HG03520 (cell line): ENCODE results near the gene C5orf24.
"Not testable (repeated sequence)": the region's sequence is repeated elsewhere in the genome, so short reads cannot be mapped to it uniquely, and the experiment has no call there.

Experiments
- ATAC-seq: cut with Tn5 transposase; IDR thresholded peaks from one replicate; pipeline ENCODE4 v1.9.1; 2021; ENCODE audit warnings: mild to moderate bottlenecking, moderate library complexity; ENCODE audit not compliant: unreplicated experiment

C5orf24 gene

DNA sequence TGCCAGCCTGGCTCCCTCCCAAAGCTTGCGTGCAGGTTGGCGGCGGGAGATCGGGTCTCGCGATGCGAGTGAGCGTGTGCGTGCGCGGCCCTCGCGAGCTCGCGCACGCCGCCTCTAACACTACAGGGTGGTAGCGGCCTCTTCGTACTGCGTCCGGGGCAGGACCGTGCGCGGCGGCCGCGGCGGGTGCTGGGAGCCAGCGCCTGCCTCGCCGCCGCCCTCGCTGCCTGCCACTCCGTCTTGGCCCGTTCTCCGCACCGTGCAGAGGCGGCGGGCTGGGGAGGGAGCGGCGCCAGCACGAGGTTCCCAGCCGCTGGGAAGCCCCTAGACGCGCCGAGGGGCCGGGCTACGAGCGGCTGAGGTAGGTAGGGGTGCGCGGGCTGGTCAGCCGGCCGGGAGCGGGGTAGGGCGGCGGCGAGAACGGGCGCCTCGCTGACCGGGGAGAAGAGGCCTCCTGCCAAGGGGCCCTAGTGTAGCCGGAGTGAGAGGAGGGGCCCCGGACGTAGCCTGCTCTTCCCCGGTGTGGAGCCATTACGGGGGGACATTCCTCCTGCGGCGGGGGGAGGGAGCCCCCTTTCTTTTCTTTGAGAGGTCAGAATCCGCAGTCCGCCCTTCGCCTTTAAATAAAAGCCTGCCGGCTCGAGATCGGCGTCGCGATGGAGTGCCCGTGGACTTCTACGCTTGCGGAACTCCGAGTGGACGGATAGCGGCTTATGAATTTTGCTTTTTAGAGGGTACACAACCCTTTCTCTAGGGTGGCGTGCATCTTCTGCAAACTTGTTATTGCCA, at the start of gene C5orf24:
Gene C5orf24 (plus strand): TSS at position 117 of the 789 bp plus-strand sequence. CDS start 8,933 bp downstream, outside the sequence.
- peak; percentile 89 for ATAC-seq

DNA sequence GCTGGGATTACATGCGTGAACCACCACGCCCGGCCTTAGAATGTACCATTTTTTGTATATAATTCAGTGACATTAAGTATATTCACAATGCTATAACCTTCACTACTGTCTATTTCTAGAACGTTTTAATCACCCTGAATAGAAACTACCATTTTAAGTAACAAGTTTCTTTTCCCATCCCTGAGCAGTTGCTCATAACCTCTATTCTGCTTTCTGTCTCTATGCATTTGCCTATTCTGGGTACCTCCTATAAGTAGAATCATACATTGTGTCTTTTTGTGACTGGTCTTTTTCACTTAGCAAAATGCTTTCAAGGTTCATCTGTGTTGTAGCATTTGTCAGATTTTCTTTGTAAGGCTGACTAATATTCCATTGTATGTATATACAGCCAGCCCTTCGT, 47.3 kb upstream of the C5orf24 start:
- no peak for ATAC-seq

DNA sequence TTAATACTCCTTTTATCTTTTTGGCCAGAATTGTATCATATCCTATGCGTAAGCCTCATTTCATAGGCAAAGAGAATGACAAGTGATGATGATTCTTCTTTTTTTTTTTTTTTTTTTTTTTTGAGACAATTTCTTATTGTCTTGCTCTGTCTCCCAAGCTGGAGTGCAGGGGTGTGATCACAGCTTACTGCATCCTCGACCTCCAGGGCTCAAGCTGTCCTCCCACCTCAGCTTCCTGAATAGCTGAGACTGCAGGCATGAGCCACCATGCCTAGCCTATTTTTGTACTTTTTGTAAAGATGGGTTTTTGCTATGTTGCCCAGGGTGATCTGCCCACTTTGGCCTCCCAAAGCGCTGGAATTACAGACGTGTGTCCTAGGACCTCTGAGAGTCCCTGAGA, 41.9 kb upstream of the C5orf24 start:
- ATAC-seq = no peak

DNA sequence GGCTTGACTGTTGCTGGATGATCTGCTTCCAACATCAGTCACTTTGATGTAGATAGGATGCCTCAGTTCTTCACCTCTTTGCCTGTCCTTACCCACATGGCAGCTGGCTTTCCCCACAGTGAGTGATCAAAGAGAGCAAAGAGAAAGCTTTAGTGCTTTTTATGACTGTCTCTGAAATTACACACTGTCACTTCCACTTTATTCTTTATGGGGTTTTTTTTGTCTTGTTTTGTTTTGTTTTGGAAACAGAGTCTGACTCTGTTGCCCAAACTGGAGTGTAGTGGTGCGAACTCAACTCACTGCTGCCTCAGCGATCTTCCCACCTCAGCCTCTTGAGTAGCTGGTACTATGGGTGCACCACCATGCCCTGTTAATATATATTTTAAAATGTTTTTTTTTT, 32.4 kb upstream of the C5orf24 start:
- ATAC-seq = peak; percentile 40

DNA sequence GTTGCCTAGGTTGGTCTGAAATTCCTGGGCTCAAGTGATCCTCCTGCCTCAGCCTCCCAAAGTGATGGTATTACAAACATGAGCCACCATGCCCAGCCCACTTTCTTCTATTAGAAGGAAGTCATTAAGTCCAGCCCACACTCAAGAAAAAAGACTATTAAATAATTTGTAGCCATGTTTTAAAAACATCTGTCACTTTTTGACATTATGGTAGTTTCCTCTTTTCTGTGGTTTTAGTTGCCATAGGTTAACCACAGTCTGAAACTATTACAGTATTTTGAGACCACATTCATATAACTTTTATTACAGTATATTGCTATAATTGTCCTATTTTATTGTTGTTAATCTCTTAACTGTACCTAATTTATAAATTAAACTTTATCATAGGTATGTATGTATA, 31.9 kb upstream of the C5orf24 start:
- ATAC-seq = no peak

DNA sequence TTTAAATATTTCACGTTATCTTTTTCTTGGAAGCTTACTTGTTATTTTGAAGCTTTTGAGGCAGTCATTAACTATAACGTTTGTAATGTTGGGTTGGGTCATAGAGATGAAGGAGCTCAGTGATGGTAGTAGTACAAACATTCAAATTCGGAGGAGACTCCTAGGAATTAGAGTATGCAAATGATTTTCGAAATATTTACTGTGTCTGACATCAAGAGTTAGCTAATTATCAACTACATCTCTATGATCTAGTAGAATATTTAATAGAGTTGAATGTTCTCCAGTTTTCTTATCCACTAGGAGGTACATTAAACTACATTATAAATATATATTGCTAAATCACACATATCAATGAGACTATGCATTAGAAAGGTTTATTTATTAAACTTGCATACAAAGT, 28.8 kb upstream of the C5orf24 start:
- ATAC-seq = no peak

DNA sequence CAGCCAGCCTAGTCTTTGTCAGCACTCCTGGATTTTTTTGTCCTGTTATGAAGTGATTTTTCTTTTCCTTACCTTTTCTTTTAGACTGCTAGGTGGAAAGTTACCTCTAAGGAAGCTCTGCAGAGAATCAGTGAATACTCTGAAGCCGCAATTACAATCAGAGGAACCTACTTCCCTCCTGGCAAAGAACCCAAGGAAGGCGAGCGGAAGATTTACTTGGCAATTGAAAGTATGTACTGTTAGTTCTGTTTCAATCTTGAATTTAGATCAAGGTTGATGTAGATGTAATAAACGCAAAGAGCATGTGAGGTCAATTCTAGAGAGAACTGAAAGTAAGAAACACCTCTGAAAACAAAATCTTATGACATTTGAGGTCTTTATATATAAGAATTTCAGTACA, 27.0 kb upstream of the C5orf24 start:
- no peak for ATAC-seq

DNA sequence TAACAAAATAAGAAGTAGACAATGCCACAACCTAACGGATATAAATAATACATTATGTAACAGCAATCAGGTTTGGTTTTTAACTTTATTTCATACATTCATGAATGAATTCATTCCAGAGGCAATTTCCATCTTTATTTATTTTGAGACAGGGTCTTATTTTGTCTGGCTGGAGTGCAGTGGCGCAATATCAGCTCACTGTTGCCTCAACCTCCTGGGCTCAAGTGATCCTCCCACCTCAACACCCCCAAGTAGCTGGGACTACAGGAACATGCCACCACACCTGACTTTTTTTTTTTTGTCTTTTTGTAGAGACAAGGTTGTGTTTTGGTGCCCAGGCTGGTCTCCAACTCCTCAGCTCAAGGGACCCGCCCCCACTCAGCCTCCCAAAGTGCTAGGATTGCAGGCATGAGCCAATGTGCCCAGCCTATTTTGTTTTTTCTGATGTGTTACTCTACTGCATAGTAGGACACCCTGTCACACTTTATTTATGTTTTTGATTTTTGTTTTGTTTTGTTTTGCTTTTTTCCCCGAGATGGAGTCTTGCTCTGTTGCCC, 26.3 kb upstream of the C5orf24 start:
- no peak for ATAC-seq

DNA sequence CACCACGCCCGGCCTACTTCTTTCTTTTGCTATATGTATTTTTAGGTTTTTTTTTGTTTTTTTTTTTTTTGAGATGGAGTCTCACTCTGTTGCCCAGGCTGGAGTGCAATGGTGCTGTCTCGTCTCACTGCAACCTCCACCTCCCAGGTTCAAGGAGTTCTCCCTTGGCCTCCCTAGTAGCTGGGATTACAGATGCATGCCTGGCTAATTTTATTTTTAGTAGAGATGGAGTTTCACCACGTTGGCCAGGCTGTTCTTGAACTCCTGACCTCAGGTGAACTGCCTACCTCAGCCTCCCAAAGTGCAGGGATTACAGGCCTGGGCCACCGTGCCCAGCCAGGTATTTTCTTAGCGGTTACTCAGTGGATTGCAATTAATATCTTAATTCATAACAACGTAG, 23.9 kb upstream of the C5orf24 start:
- no peak for ATAC-seq

DNA sequence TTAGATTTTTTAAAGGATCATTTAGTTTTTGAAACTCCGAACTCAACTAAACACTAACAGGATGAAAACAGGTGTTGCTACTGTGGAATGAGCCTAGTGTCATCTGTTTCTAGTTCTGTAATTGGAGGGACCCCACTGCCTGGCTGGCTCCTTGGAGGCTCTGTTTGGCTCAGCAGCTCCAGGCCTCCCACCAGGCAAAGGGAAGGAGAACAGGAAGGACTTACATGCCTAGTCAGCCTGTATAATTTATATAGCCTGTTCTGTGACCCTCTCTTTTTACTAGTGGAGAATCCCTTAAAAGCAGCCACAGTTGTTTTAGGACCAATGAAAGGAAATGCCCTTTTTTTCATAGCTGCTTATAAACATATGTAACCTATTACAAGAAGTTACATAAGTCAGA, 21.1 kb upstream of the C5orf24 start:
- no peak for ATAC-seq

DNA sequence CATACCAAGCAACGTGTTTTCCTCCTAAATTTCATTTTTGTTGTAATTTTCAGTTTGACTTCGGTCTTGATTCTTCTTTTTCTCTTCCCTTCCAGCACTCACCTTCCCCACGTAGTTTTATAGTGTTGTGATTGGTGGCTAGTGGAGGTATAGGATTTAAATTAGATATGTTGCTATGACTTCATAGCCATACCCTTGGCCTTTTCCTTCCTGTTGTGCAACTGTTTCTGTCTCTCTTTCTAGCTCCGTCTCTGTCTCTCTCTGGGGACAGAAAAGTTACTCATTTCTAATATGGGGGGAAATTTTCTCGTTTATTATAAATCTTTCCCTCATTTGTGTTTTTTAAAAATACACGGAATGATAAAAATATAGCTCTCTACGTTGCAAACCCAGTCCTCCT, 20.6 kb upstream of the C5orf24 start:
- no peak for ATAC-seq

DNA sequence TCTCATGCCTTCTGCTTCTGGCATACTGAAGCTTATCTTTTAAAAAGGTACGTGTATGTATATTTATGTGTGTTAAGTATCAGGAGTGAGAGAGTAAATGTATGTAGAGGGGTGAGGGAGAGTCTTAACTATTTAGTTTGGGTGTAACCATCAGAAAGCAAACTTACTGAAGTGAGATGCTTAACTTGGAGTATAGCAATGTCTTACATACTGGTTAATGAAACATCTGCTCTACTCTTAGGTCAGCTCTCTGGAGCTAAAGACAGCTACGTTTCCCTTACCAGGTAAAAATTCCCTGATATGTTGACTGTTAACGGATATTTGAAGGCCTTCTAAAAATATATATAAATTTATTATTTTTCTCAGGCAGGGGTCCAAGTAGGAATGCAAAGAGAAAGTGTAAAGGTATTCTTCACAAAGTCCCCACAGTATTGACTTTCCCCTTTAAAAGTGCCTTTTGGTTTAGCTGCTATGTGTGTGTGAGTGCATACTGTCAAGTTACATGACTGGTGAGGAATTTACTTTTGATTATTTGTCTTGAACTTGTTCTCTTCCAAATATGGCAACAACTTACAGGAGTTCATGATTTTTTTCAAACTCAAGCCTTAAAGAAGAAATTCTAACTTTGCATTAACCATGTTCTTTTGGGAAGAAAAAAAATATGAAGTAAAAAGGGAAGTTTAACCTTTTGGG, 12.3 kb upstream of the C5orf24 start:
- no peak for ATAC-seq

DNA sequence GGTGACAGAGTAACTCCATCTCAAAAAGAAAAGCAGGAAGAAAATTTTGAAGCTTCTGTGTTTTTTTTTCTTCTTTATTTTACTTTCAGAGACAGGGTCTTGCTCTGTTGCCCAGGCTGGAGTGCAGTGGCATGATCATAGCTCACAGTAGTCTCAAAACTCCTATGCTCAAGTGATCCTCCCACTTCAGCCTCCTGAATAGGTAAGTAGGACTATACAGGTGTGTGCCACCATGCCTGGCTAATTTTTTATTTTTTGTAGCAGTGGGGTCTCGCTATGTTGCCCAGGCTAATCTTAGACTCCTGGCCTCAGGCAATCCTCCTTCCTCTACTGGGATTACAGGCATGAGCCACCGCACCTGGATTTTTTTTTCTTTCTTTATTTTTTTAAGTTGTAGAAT, 10.1 kb upstream of the C5orf24 start:
- no peak for ATAC-seq

DNA sequence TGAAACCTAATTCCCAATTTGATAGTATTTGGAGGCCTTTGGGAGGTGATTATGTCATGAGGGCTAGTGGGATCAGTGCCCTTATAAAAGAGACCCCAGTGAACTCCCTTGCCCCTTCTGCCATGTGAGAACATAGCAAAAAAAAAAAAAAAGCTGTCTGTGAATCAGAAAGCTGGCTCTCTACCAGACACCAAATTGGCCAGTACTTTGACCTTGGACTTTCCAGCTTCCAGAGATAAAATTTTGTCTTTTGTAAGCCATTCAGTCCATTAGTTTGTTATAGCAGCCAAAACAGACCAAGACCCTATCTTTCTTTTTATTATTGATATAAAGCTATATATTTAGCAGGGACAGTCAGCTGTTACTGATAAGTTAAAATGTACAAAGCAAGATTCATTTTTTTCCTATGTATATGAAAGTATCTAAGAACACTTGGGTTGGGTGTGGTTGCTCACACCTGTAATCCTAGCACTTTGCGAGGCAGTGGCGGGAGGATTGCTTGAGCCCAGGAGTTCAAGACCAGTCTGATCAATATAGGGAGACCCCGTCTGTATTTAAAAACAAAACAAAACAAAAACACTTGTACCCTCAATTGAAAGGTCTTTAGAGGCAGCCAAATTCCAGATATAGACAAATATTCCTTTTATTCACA, 8.1 kb upstream of the C5orf24 start:
- no peak for ATAC-seq

DNA sequence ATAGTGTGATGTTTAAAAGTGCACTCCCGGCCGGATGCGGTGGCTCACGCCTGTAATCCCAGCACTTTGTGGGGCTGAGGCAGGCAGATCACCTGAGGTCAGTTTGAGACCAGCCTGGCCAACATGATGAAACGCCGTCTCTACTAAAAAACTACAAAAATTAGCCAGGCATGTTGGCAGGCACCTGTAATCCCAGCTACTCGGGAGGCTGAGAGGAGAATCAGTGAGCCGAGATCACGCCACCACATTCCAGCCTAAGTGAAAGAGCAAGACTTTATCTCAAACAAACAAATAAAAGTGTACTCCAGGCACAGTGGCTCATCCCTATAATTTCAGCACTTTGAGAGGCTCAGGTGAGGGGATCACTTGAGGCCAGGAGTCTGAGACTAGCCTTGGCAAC, 7.4 kb upstream of the C5orf24 start:
- ATAC-seq = not testable (repeated sequence)

DNA sequence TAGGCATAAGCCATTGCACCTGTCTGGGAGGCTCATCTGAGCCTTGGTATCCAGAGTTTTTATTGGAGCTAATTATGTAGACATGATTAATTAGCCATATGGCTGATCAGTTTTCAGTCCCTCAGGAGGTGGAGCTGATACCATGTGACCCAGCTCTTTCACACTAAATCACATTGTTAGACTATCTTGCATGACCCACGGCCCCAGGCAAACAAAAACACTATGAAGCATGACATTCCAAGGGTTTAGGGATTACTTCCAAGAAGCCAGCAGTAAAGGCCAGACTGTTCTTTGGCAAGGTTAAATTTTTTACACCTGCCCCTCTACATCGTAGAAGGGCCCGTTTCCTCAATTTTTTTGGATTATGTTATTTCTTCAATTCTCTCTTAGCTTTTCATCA, 5.0 kb upstream of the C5orf24 start:
- no peak for ATAC-seq

DNA sequence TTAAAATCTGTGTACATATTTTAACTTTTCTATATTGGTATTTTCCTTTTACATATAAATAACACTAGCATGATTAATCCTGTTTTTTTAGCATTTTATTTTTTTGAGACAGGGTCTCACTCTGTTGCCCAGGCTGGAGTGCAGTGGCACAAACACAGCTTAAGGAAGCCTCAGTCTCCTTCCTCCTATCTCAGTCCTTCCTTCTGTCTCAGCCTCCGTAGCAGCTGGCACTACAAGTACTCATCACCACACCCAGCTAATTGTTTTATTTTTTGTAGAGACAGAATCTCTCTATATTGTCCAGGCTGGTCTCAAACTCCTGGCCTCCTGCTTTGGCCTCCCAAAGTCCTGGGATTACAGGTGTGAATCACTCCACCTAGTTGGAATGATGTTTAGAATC, 1.5 kb upstream of the C5orf24 start:
- no peak for ATAC-seq

DNA sequence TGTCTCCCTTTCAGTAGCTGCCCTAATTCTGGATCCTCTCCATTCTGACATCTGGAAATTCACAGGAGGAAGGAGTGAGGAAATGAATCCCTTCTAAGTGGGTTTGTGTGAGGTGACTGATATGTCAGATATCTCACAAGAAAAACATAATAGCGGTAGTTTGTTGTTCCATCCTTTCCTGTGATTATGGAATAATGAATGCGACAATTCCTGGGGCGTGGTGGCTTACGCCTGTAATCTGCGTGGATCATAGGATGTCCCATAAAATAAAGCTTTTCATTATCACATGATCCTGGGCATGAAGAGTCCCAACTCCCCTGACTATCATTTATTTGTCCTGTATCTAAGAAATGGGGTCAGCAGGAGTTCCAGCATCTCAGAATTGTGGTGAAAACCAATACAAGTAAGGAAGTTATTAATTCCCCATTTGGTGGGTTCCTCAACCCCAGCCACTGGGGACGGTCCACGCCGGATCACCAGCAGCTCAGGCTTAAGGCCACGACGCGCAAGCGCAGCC, 375 bp upstream of the C5orf24 start:
- ATAC-seq = no peak

DNA sequence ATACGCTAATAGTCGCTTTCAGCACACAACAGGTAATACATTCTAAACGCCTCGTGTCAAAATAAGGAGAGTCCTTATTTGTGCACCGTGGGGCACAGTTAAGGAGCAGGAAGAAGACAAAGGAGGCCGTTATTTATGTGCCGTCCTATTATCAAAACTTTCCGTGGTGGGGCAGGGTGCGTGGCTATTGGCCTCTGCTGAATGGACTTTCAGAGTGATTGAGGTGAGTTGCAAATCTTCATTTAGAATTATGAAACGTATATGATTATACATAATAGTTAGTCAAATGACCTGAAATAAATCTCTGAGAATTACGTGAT, 833 bp downstream of the C5orf24 start:
- ATAC-seq = no peak

DNA sequence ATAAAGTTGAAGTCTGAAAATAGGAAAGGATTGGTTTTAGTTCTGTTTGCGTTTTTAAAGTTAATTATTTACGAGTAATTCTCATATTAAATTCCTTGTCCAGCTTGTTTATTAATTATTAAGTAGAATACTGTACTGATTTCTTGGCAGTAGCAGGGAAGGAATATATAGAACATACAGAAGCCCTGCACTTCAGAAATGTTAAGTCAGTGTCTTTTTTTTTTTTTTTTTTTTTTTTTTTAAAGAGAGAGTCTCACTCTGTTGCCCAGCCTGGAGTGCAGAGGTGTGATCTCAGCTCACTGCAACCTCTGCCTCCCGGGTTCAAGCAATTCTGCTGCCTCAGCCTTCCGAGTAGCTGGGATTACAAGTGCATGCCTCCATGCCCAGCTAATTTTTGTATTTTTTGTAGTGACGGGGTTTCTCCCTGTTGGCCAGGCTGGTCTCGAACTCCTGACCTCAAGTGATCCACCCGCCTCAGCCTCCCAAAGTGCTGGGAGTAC, 3.7 kb downstream of the C5orf24 start:
- ATAC-seq = not testable (repeated sequence)

DNA sequence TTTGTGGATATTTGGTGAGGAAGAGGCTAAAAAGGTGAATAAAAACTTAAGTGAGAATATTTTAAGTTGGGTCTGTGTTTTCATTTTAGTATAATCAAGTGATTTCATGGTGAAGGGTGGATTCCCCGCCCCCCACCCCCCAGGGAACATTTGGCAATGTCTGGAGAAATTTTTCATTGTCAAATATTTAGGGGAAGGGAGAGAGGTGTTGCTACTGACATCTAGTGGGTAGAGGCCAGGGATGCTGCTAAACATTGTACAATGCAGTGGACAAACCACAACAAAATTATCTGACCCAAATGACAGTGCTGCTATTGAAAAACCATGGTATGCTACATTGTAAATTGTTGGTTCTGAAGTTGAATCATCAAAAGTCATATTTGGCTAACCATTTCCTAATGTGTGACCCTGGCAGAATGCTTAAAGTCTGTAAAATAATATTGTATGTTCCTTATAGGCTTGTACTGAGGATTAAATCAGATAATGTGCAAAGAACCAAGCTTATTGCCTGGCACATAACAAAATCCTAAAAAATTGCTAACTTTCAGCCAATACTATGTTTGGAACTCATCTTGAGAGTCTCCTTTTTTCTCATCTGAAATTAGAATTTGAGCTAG, 5.6 kb downstream of the C5orf24 start:
- no peak for ATAC-seq
